Endodermal cell (in vitro differentiated cells): ENCODE data around the gene FANCM. TPM values are rescaled to one million over a fixed set of nuclear protein-coding genes. Genes with fewer than 3 reads are reported as not detected.

ENCODE experiments used
- DNase-seq: peaks from one replicate; pipeline ENCODE4 v3.0.0-alpha.2; 2017
- H3K27ac ChIP-seq: 2 replicates; pipeline ENCODE4 v1.5.1; 2013; ENCODE audit warnings: mild to moderate bottlenecking, low read depth, low read length, moderate library complexity
- H3K27me3 ChIP-seq: 2 replicates; pipeline ENCODE4 v1.6.1; 2013; ENCODE audit warnings: mild to moderate bottlenecking, low read length, moderate library complexity; ENCODE audit not compliant: insufficient read depth, control insufficient read depth, poor library complexity, severe bottlenecking
- H3K36me3 ChIP-seq: 2 replicates; pipeline ENCODE4 v1.7.0; 2013; ENCODE audit warnings: mild to moderate bottlenecking, low read length, moderate library complexity; ENCODE audit not compliant: control insufficient read depth, insufficient read depth
- H3K4me1 ChIP-seq: one replicate; pipeline ENCODE4 v1.7.0; 2013; ENCODE audit warnings: low read length; ENCODE audit not compliant: control insufficient read depth, insufficient read depth
- H3K4me3 ChIP-seq: 2 replicates; pipeline ENCODE4 v1.5.1; 2013; ENCODE audit warnings: mild to moderate bottlenecking, low read length, moderate library complexity
- H3K9ac ChIP-seq: 2 replicates; pipeline ENCODE4 v1.6.1; 2013; ENCODE audit warnings: mild to moderate bottlenecking, low read length, moderate library complexity; ENCODE audit not compliant: poor library complexity, severe bottlenecking; ENCODE audit errors: extremely low read depth
- H3K9me3 ChIP-seq: 2 replicates; pipeline ENCODE4 v1.6.1; 2013; ENCODE audit warnings: mild to moderate bottlenecking, low read length, moderate library complexity; ENCODE audit not compliant: control insufficient read depth
- H3K27ac Mint-ChIP-seq: 2 replicates; pipeline ENCODE4 v1.8.0; 2020; ENCODE audit warnings: mixed read lengths
- H3K27me3 Mint-ChIP-seq: 2 replicates; pipeline ENCODE4 v1.8.0; 2021; ENCODE audit warnings: mild to moderate bottlenecking, mixed read lengths; ENCODE audit not compliant: insufficient read depth
- H3K36me3 Mint-ChIP-seq: 2 replicates; pipeline ENCODE4 v1.8.0; 2020; ENCODE audit warnings: low read depth, mixed read lengths
- H3K4me1 Mint-ChIP-seq: 2 replicates; pipeline ENCODE4 v1.8.0; 2020; ENCODE audit warnings: mixed read lengths
- H3K4me3 Mint-ChIP-seq: 2 replicates; pipeline ENCODE4 v1.8.0; 2020; ENCODE audit warnings: mild to moderate bottlenecking, moderate library complexity, mixed read lengths
- H3K9me3 Mint-ChIP-seq: 2 replicates; pipeline ENCODE4 v1.8.0; 2020; ENCODE audit warnings: mild to moderate bottlenecking, mixed read lengths
- CTCF ChIP-seq: fragments of 200-600 bp; sonication (generic); conservative IDR thresholded peaks from 2 replicates; pipeline ENCODE4 v1.5.0; 2021; ENCODE audit warnings: antibody characterized with exemption, mild to moderate bottlenecking
- WGBS, 2 experiments: methylation state at CpG; one replicate each; pipeline versions ENCODE4 v1.1.5 to v1.1.7; 2013; ENCODE audit warnings: missing lambda C conversion rate in 2 of 2, mixed read lengths in 1 of 2; ENCODE audit not compliant: insufficient coverage in 1 of 2, insufficient read length in 1 of 2; 5-methylcytosine and 5-hydroxymethylcytosine counted together
- total RNA-seq, 2 donors: library from RNA; stranded (reverse); fragmentation: NEBNext Ultra II Directional in 1 of 2; extraction: Animal tissue kit (Norgen Biotek cat#: 25700) in 1 of 2; gene quantifications; 2 replicates in 1 of 2; 3 replicates in 1 of 2; pipeline ENCODE4 v1.2.1, GENCODE V29; 2021

Gene FANCM
- total RNA-seq, 2 donors from 2014 or later, result 13.1 to 15.8 TPM

- no peak overlapping the region for H3K4me3 Mint-ChIP-seq
- Histone ChIP-seq H3K27ac (no peak overlapping the region), H3K27me3 (no peaks in the 10 kb centered on the region), H3K36me3 (peaks cover 46% of the 10 kb centered on the region), H3K9me3 (no peaks in the 10 kb centered on the region), H3K4me3 (no peak overlapping the region), H3K4me1 (no peaks in the 10 kb centered on the region), H3K9ac (no peak overlapping the region)
- no peaks in the 10 kb centered on the region for H3K27me3 Mint-ChIP-seq
- peaks cover 53% of the 10 kb centered on the region for H3K36me3 Mint-ChIP-seq
- no peak for DNase-seq
- no peak for TF ChIP-seq CTCF
- 95 to 100% methylated on average over 3 of the region's 3 CpGs for WGBS, 2 experiments
- no peak overlapping the region for H3K27ac Mint-ChIP-seq
- H3K9me3 Mint-ChIP-seq, result no peaks in the 10 kb centered on the region
- no peaks in the 10 kb centered on the region for H3K4me1 Mint-ChIP-seq
Measured at GRCh38 chr14:45222485-45223262, 86.9 kb downstream of the FANCM start.

- WGBS, 2 experiments, result 95 to 97% methylated on average over 3 of the region's 4 CpGs
- TF ChIP-seq CTCF, result no peak
- no peak for DNase-seq
Measured at GRCh38 chr14:45227566-45227965, 91.8 kb downstream of the FANCM start.

GRCh38 chr14:45238988-45239387 is 103.3 kb downstream of the FANCM start:
- Mint-ChIP-seq H3K4me3 (no peak overlapping the region), H3K27ac (peak overlapping the region; percentile 9), H3K4me1 (peaks cover 6% of the 10 kb centered on the region), H3K9me3 (no peaks in the 10 kb centered on the region), H3K27me3 (no peaks in the 10 kb centered on the region), H3K36me3 (peaks cover 27% of the 10 kb centered on the region)
- TF ChIP-seq CTCF, result no peak
- H3K4me1 ChIP-seq, result no peaks in the 10 kb centered on the region
- no peak overlapping the region for H3K9ac ChIP-seq
- 90 to 94% methylated on average over 1 to 2 of the region's 2 CpGs for WGBS, 2 experiments
- H3K4me3 ChIP-seq, result no peak overlapping the region
- H3K27ac ChIP-seq, result no peak overlapping the region
- DNase-seq, result no peak
- no peaks in the 10 kb centered on the region for H3K27me3 ChIP-seq
- peaks cover 37% of the 10 kb centered on the region for H3K36me3 ChIP-seq
- no peaks in the 10 kb centered on the region for H3K9me3 ChIP-seq

More at GRCh38 chr14:45227566-45227965, 91.8 kb downstream of the FANCM start:
- peaks cover 66% of the 10 kb centered on the region for H3K36me3 Mint-ChIP-seq
- no peak overlapping the region for H3K4me3 Mint-ChIP-seq
- Histone ChIP-seq H3K27ac (no peak overlapping the region), H3K4me3 (no peak overlapping the region), H3K9ac (no peak overlapping the region), H3K4me1 (no peaks in the 10 kb centered on the region), H3K9me3 (no peaks in the 10 kb centered on the region), H3K36me3 (peaks cover 66% of the 10 kb centered on the region), H3K27me3 (no peaks in the 10 kb centered on the region)
- H3K9me3 Mint-ChIP-seq, result no peaks in the 10 kb centered on the region
- H3K27me3 Mint-ChIP-seq, result no peaks in the 10 kb centered on the region
- H3K4me1 Mint-ChIP-seq, result no peaks in the 10 kb centered on the region
- H3K27ac Mint-ChIP-seq, result no peak overlapping the region
